Activated CD4-positive, alpha-beta T cell treated with anti-CD3 and anti-CD28 coated beads, Interleukin-10, Interleukin-2, amounts not matched to agents 100 ng/mL and 50 ng/mL, durations not matched to agents 16 hours and 8 hours (primary cell): Measurements from ENCODE around the gene IBA57.

Experiments
- DNase-seq: peaks from one replicate; pipeline ENCODE4 v3.0.0-alpha.2; 2020

The IBA57 gene

GRCh38 chr1:228165372-228166169 is at the start of gene IBA57:
Gene IBA57 (plus strand): TSS chr1:228165804. CDS start chr1:228165817, 13 bp downstream.
- peak; percentile 100 for DNase-seq

DNA sequence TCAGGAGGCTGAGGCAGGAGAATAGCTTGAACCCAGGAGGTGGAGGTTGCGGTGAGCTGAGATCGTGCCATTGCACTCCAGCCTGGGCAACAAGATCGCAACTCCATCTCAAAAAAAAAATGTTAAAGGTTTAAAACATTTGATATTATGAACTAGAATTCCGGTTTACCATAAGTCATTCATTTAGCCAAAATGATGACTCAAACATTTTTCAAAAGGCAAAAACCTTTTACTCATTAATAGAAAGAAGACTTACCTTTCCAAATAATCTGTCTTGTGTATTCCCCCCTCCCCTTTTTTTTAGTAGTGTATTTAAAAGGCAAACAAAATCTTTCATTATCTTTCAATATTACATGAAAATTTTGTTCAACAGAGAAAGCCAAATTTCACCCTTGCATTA is 48.3 kb upstream of the IBA57 start:
- DNase-seq = no peak

DNA sequence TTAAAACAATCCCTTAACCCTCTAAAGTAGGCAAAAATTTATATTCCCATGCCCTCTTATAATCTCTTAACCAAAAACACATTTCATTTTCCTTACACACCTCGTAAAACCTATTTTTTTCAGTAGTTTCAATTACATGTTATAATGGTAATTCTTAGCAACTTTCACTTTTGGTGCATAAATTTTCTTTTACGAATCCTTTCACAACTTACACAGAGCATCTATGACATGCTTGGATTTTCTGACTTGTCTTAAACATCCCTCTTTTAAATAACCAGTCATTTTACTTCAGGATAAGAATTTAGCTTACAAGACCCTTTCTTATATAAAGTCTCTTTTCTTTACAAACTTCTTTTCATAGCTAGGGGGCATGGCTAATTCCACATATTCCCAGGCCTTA is 47.6 kb upstream of the IBA57 start:
- no peak for DNase-seq

DNA sequence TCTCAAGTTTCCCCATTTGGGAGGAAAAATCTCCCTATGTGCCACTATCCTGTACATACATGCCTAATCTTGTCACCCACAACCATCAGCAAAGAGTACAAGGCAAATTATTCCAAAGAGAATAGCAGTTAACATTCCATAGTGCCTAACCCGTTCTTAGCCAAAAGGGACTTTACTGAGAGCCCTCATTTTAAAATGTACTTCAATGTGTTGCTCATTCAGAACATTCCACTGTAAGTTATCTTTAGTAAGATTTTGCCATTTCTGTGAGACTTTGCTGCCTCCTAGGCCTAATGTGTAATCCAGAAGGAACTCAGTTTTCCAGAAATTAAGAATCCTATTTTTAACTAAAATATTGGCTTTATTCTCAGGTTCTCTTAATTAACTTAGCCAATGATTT is 45.3 kb upstream of the IBA57 start:
- no peak for DNase-seq

- no peak for DNase-seq
Measured at GRCh38 chr1:228120857-228121489, 44.6 kb upstream of the IBA57 start.

- no peak for DNase-seq
Measured at GRCh38 chr1:228122921-228123441, 42.6 kb upstream of the IBA57 start.

DNA sequence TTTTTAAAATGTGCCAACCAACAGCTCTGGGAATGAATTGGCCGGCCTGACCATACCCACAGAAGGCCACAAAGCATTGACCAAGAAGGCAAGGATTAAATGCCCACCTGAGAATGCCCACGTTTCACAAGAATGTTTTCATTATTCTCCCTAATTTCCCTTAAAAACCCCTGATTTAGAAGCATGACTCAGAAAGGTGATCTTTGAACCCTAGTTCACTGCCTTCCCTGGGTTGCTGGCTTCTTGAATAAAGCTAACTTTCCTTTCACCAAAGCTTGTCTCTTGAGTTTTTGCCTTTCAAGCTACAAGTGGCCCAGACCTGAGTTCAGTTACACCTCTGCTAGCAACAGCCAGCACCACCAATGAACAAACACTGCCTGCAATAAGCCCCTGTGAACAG is 42.1 kb upstream of the IBA57 start:
- no peak for DNase-seq

DNA sequence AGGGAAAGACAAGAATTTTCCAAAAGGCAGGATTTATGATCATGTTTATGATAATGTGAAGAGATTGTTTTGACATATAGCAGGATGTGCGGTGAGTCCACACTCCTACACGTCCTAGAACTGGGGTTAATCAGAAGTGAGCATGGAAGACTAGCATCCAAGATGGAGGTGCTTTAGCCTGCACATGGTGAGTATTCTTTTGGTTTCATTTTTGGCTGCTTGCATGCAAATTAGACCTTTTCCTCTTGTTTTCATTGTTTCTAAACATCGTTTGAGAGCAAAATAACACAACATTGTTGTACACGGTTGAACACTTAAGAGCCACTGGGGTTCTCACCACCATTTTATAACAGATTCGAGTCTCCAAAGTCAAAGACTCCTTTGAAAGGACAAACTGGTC is 40.4 kb upstream of the IBA57 start:
- DNase-seq = no peak

- DNase-seq = no peak
Measured at GRCh38 chr1:228131766-228132165, 33.8 kb upstream of the IBA57 start.

DNA sequence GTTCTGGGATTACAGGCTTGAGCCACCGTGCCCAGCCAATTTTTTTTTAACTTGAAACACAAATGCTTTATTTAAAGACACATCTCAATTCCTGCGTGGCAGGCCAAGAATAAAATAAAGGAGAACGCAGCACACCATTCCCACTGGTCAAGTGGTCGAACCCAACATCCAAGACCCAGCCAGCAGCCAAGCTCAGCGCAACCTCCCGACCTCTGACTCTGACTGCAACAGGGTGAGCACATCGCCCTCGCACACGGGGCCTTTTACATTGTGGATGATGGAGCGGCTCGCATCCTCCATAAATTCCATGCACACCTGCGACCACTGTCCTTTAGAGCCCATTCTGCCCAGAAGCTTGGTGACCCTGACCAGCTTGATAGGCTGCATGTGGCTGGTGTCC is 31.0 kb upstream of the IBA57 start:
- DNase-seq = no peak

- no peak for DNase-seq
Measured at GRCh38 chr1:228136901-228137300, 28.7 kb upstream of the IBA57 start.

DNA sequence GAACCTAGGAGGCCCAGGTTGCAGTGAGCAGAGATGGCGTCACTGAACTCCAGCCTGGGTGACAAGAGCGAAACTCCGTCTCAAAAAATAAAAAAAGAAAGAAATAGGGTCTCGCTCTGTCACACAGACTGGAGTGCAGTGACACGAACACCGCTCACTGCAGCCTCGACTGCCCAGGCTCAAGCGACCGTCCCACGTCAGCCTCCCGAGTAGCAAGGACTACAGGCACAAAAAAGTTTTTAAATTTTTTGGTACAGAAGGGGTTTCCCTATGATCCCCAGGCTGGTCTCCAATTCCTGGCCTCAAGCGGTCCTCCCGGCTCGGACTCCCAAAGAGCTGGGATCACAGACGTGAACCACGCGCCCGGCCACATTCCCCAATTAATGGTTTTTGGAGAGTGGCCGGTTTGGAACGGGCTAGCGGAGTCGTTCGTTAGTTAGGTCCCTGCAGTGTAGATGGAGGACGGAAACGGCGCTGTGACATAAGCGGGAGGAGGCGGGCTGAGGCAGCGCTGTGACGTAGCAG is 26.1 kb upstream of the IBA57 start:
- DNase-seq = no peak

GRCh38 chr1:228139931-228140723 is 25.5 kb upstream of the IBA57 start, which contains the start of gene GUK1:
Gene GUK1 (plus strand): TSS chr1:228140279. CDS start chr1:228140303, 24 bp downstream.
- peak; percentile 100 for DNase-seq

- DNase-seq = no peak
Measured at GRCh38 chr1:228140724-228141225, 24.8 kb upstream of the IBA57 start.

GRCh38 chr1:228141226-228142044 is 24.2 kb upstream of the IBA57 start:
- peak; percentile 56 for DNase-seq

DNA sequence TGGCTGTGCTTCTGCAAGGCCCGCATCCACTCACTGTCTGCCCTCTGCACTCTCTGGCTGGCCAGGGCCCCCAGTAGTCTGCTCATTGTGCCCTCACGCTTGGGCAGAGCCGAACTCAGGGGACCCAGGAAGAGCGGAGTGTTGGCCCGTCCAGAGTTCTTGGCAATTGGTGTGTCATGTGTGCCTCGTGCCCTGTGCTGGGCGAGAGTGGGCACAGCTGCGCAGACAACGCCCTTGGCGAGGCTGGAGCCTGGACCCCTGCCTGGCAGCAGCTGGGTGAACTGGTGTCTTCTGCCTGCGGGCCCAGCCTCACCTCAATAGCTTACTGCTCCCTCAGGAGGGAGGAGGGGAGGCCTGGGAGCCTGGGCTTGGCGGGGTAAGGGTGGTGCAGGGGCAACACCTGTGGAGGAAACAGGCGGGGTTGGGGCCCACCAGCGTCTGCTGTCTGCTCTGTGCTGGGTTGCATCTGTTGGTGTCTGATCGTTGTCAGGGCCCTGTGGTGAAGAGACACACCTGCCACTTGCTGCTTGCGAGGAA is 23.4 kb upstream of the IBA57 start:
- DNase-seq = no peak

- no peak for DNase-seq
Measured at GRCh38 chr1:228142701-228143136, 22.9 kb upstream of the IBA57 start.

DNA sequence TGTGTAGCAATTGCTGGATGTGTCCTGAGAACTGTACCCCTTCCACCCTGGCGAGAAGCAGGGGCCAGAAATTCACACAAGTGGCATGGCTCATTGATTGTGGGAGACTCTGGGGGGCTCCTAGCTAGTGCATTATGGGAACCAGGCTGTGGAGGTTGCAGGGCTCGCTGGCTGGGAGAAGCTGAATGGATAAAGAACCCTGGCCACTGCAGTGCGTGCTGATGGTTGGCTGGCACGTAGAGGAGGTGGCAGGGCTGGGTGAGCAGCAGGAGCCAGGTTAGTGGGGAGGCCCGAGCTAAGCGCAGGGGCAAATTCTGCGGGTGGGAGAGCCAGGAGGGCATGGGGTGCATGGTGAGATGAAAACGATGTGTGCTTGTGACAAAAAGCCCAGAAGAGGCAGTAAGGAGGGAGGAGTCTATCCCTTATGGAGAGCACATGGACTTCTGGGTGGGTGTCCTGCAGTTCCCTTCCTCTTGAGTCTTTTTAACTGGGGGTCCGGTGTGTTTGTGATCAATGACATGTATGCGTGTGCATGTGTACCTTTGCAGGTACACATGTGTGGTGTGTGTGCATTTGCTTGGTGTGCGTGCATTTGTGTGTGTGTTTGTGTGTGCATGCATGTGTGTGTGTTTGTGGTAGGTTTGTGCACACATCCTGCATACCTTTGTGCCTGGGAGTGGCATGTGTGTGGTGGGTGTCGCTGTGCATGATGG is 22.0 kb upstream of the IBA57 start:
- no peak for DNase-seq

- DNase-seq = no peak
Measured at GRCh38 chr1:228144193-228144992, 21.2 kb upstream of the IBA57 start.

DNA sequence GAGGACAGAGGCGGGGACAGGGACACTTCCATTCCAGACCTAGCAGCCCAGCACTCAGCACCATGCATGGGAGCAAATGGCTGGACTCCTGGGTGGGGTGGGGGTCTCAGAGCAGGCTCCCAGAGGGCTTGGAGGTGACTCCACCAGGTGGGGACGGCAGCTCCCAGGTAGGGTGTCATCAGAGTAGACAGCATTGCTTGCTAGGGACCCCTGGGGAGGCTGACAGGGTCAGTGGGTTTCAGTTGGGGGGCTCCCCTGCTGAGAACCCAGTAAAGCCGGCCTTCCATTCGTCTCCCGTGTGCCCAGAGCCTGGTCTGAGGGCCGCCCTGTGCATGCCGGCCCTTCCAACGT is 20.6 kb upstream of the IBA57 start:
- DNase-seq = no peak
